H1 (cell line): ENCODE measurements around the gene CTDNEP1. TPM values are rescaled to one million over a fixed set of nuclear protein-coding genes. Genes with fewer than 3 reads are reported as not detected.

Experiments
- YY1 ChIP-seq: IDR thresholded peaks from 2 replicates; pipeline ENCODE4 v1.6.1; 2011; ENCODE audit warnings: low read depth, mild to moderate bottlenecking, low read length
- polyA plus RNA-seq, 7 experiments: library from polyadenylated mRNA; depleted of rRNA in 3 of 7; stranded (reverse) in 5 of 7; unstranded in 2 of 7; fragments of >200 nt in 5 of 7; fragments of 200-250 nt in 2 of 7; gene quantifications; 1 replicate in 5 of 7; 2 replicates in 1 of 7; 4 replicates in 1 of 7; pipeline versions ENCODE4 v1.2.1 to v1.2.3, GENCODE V29; 2011 to 2013; ENCODE audit warnings: missing spikeins in 2 of 7, mixed read lengths in 2 of 7
- total RNA-seq: library from RNA; stranded (reverse); fragmentation: NEBNext Ultra II Directional; extraction: Animal tissue kit (Norgen Biotek cat#: 25700); gene quantifications from 2 replicates; pipeline ENCODE4 v1.2.1, GENCODE V29; 2021

The CTDNEP1 gene
- total and polyA plus RNA-seq, 2 of the 8 experiments (the other 6 are each of a cell fraction or from before 2014, with no cell fraction given) = 114 to 123 TPM

DNA sequence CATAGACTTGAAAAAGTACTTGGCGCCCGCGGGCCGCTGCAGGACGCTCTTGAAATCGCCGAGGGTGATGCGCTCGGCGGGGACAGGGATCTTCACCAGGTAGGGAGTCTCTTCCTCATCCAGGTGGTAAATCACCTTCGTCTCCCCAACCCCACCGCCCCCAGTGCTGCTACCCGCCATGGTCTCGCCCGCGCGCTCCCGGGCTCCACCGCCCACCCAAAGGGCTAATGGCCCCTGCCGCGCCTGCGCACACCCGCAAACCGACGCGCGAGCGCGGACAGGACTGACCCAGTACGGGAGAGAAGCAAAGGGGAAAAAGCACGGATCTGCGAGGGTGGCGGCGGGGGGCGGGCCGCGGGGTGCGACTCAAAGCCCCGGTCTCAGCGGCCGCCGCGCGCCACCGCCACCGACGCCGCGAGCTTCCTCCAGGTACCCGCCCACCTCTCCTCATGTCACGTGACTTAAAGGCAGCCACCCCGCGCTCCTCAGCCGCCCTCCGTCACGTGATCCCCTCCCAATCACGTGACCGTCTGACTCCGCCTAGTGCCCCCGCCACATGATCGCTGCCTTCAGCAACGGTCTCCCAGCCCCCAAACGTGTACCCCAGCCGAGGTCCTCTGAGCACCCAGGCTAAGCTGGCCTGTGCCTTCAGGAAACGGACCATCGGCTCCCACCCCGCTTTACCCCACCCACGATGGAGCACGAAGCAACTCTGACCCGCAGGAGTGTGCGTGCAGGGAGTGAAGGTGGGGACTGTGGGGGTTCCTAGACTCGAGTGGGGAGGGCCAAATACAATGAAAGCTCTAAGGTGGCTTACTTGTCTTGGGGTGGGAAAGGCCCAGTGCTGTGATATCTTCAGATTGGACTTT is 17.2 kb downstream of the CTDNEP1 start, which contains the start of gene DVL2 (continued):
- no peak; the same call in 1 of the 2 replicates for TF ChIP-seq YY1
